HepG2 (cell line): ENCODE measurements around the gene IL2RA. TPM values are rescaled to one million over a fixed set of nuclear protein-coding genes. Genes with fewer than 3 reads are reported as not detected.

ENCODE experiments used
- AFF4 ChIP-seq: sonication (generic); formaldehyde crosslinking; IDR thresholded peaks from 2 replicates; pipeline ENCODE4 v1.4.0; 2020; ENCODE audit warnings: missing genetic modification reagents
- ATF2 ChIP-seq: sonication (generic); formaldehyde crosslinking; IDR thresholded peaks from 2 replicates; pipeline ENCODE4 v1.4.0; 2020; ENCODE audit warnings: missing genetic modification reagents
- CREB1 ChIP-seq, 2 experiments: fragments of 450-650 bp in 1 of 2; IDR thresholded peaks; 2 replicates each; pipeline ENCODE4 v1.6.1; 2016 to 2017; ENCODE audit warnings: control low read depth in 1 of 2, mild to moderate bottlenecking in 1 of 2, missing compliant biosample characterization in 1 of 2, missing genetic modification characterization in 1 of 2
- CREBL2 ChIP-seq: sonication (generic); formaldehyde crosslinking; IDR thresholded peaks from 2 replicates; pipeline ENCODE4 v1.8.1; 2023; ENCODE audit warnings: missing genetic modification reagents, mild to moderate bottlenecking, borderline replicate concordance
- ELF1 ChIP-seq: sonication (generic); formaldehyde crosslinking; IDR thresholded peaks from 2 replicates; pipeline ENCODE4 v1.4.0; 2020; ENCODE audit warnings: missing genetic modification reagents
- IRF2 ChIP-seq: IDR thresholded peaks from 2 replicates; pipeline ENCODE4 v1.6.1; 2018; ENCODE audit warnings: missing genetic modification reagents, missing compliant biosample characterization
- REST ChIP-seq, 2 experiments: IDR thresholded peaks; 2 replicates each; pipeline ENCODE4 v1.6.1; 2011 to 2012; ENCODE audit warnings: low read length in 2 of 2, borderline replicate concordance in 1 of 2, low read depth in 1 of 2, mild to moderate bottlenecking in 1 of 2, moderate library complexity in 1 of 2
- SMC3 ChIP-seq: IDR thresholded peaks from 2 replicates; pipeline ENCODE4 v1.6.1; 2011; ENCODE audit warnings: low read length, improper control_type of control experiment
- SP1 ChIP-seq, 2 experiments: fragments of 450-650 bp in 1 of 2; sonication (generic) in 1 of 2; formaldehyde crosslinking in 1 of 2; IDR thresholded peaks; 2 replicates each; pipeline versions ENCODE4 v1.4.0 to v1.6.1; 2016 to 2020; ENCODE audit warnings: missing genetic modification reagents in 1 of 2
- TERF1 ChIP-seq: sonication (generic); formaldehyde crosslinking; IDR thresholded peaks from 2 replicates; pipeline ENCODE4 v1.8.0; 2022; ENCODE audit warnings: mild to moderate bottlenecking, missing genetic modification reagents, moderate library complexity
- ZBTB7A ChIP-seq: sonication (generic); formaldehyde crosslinking; IDR thresholded peaks from 2 replicates; pipeline ENCODE4 v1.8.0; 2022; ENCODE audit warnings: mild to moderate bottlenecking, missing genetic modification reagents
- ZNF615 ChIP-seq: sonication (generic); formaldehyde crosslinking; IDR thresholded peaks from 2 replicates; pipeline ENCODE4 v1.5.0; 2020; ENCODE audit warnings: mild to moderate bottlenecking, missing genetic modification reagents, borderline replicate concordance
- ZNF652 ChIP-seq: IDR thresholded peaks from 2 replicates; pipeline ENCODE4 v1.6.1; 2016; ENCODE audit warnings: low read depth, borderline replicate concordance
- polyA plus RNA-seq, 8 experiments: library from polyadenylated mRNA; depleted of rRNA in 3 of 8; stranded (reverse) in 7 of 8; unstranded in 1 of 8; fragments of >200 nt; fragmentation: Illumina TruSeq in 4 of 8; extraction: Trizol in 4 of 8; gene quantifications; 2 replicates each; pipeline versions ENCODE4 v1.2.1 to v1.2.3, GENCODE V29; 2011 to 2016; ENCODE audit warnings: low read depth in 4 of 8, missing spikeins in 1 of 8, mixed read lengths in 1 of 8; ENCODE audit not compliant: insufficient read depth in 1 of 8
- total RNA-seq, 5 experiments: library from RNA; depleted of rRNA; stranded (reverse); fragments of >200 nt; fragmentation: Illumina TruSeq; extraction: Trizol; gene quantifications; 2 replicates each; pipeline ENCODE4 v1.2.3, GENCODE V29; 2016; ENCODE audit warnings: low read depth in 1 of 5

The IL2RA gene
- total and polyA plus RNA-seq, 2 of the 13 experiments (the other 11 are each of a cell fraction or from before 2014, with no cell fraction given) = not detected

DNA sequence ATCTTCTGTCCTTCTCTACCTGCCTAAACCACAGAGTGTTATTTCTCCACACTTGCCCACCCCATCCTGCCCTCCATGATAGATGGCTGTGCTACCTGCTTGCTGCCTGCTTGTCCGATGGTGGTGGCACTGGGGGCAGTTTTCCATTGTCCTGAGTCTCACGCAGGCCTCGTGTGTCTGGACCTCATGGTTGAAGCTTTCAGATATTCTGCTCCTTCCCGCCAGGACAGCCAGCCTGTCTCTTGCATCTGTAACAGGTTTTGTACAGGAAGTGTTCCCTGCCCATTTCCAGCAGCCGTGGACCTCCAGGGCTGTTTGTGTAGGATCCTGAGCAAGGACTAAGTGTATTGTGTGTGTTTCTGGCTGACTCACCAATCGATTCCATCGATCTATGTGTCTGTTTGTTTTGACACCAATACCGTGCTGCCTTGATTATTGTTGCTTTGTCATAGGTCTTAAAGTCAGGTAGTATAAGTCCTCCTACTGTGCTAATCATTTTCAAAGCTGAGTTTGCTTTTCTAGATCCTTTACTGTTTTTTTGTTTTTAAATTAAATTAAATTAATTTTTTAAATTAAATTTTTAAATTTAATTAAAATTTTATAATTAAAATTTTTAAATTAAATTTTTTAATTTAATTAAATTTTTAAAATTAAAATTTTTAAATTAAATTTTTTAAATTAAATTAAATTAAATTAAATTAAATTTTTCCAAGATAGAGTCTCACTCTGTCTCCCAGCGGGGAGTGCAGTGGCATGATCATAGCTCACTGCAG is 93.3 kb downstream of the IL2RA start (continued):
- peak; percentile 74; the same call in 1 of the 2 replicates for TF ChIP-seq ZBTB7A (CRISPR knock-in tag)
- TF ChIP-seq ZNF615 (CRISPR knock-in tag) = no peak
- no peak for TF ChIP-seq CREBL2
- peak; percentile 60; the same call in 1 of the 2 replicates for TF ChIP-seq ATF2 (CRISPR knock-in tag)
- no peak for TF ChIP-seq AFF4 (CRISPR knock-in tag)
- no peak for TF ChIP-seq SP1 (IDR thresholded peaks at IDR 0.05)
- no peak for TF ChIP-seq SP1 (CRISPR knock-in tag; IDR thresholded peaks at IDR 0.05)
- peak in 1 of 2 experiments; percentile 62; a peak in 2 of 4 replicates for TF ChIP-seq REST (IDR thresholded peaks at IDR 0.05; ENCODE audit: borderline replicate concordance in 1 of 2, low read depth in 1 of 2, low read length in 2 of 2)
- TF ChIP-seq CREB1 (IDR thresholded peaks at IDR 0.05) = no peak
- TF ChIP-seq CREB1 (CRISPR knock-in tag; IDR thresholded peaks at IDR 0.05) = peak; percentile 78
- TF ChIP-seq ZNF652 = peak; percentile 51; the same call in 1 of the 2 replicates
- peak; percentile 74 for TF ChIP-seq ELF1 (CRISPR knock-in tag)
- TF ChIP-seq TERF1 (CRISPR knock-in tag) = no peak
- no peak for TF ChIP-seq SMC3
- peak; percentile 89 for TF ChIP-seq IRF2 (CRISPR knock-in tag)
